CMK (cell line): Measurements from ENCODE around the gene MASP1.
"Not testable (repeated sequence)": the region's sequence is repeated elsewhere in the genome, so short reads cannot be mapped to it uniquely, and the experiment has no call there.

Experiments
- DNase-seq: peaks from one replicate; pipeline ENCODE4 v3.0.0-alpha.2; 2010; ENCODE audit warnings: low read depth

Gene MASP1

DNA sequence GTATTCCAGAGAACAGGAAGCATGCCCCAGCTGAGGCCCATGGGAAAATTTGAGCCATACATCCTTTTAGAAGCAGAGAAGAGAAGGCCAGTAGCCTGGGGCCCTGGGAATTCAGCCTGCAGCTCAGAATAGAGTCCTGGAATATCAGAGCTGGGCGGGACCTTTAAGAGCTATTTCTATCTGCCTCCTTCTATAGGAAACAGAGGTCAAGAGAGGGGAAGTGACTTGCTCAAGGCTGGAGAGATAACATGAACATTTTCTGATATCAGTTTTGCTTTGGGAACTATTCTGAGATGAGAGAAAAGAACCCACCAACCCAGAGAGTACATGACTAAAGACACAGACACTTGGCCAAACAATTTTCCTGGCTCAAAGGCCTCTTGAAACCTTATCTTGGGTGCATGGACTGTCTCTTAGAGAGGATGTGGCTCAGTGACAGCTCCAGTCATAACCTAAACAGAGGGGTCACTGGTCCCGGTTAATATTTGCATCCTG lies 26.0 kb downstream of the MASP1 start:
- peak; percentile 30 for DNase-seq

- no peak for DNase-seq
These were observed 26.6 kb downstream of the MASP1 start for GRCh38 chr3:187264911-187265310.

- DNase-seq = no peak
These were observed 27.5 kb downstream of the MASP1 start for GRCh38 chr3:187264021-187264420.

DNA sequence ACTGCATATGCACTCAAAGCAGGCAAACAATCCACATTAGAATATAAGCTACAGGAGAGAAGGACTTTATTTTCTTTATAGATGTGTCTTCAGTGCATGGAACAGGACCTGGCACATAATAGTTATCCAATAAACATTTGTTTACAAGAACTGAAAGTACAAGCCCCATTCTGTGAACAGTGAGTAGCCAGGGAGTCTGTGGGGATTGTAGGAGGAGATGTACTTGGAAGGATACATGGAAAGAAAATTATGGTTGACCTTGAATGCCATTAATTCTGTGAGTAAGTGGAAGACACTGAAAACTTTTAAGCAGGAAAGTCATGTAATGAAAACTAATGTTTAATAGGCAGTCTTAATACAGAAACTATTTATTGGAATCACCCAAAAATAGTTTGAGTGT lies 28.3 kb downstream of the MASP1 start:
- no peak for DNase-seq

DNA sequence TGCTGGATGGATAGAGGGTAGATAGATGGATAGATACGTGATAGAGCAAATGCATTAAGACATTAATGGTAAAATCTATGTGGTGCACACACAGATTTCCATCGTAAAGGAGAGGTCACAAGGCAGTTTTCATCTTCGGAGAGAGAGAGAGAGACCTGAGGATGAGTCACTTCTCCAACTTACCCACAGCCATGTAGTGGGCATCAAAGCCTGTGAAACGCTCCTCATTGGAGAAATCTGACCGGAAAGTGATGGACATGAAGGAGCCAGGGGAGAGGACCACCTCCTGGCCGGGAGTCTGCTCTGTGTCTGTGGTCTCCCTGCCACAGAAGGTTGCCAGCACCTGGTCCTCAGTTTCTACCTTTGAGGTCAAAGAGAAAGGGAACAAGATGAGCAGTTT lies 29.2 kb downstream of the MASP1 start:
- DNase-seq = no peak

DNA sequence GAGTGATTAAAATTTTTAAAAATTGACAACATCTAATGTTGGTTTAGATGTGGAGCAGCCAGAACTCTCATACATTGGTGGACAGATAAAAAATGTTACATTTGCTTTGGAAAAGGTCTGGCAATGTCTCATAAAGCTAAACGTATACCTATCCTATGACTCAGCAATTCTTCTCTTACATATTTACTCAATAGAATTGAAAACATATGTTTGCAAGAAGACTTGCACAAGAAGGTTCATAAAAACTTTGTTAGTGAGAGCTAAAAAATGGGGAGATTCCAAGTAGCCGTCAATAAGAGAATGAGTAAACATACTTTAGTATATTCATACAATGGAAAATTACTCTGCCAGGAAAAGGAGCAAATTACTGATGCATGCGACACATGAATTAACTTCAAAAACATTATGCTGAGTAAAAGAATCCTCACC lies 30.0 kb downstream of the MASP1 start:
- no peak for DNase-seq

GRCh38 chr3:187259171-187259570 lies 32.4 kb downstream of the MASP1 start:
- DNase-seq = no peak

GRCh38 chr3:187257992-187258692 lies 33.4 kb downstream of the MASP1 start:
- DNase-seq = no peak

DNA sequence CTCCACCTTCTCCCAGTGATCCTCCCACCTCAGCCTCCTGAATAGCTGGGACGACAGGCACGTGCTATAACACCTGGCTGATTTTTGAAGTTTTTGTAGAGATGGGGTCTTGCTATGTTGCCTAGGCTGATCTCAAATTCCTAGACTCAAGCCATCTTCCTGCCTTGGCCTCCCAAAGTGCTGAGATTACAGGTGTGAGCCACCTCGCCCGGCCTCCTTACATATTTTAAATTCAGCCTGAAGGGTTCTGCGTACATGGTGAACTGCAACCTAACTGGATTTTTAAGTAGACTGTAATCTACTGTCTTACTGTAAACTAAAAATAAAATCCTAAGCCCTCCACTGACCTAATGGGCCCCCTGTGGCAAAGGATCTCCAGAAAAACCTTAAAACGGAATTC lies 34.1 kb downstream of the MASP1 start:
- no peak for DNase-seq

DNA sequence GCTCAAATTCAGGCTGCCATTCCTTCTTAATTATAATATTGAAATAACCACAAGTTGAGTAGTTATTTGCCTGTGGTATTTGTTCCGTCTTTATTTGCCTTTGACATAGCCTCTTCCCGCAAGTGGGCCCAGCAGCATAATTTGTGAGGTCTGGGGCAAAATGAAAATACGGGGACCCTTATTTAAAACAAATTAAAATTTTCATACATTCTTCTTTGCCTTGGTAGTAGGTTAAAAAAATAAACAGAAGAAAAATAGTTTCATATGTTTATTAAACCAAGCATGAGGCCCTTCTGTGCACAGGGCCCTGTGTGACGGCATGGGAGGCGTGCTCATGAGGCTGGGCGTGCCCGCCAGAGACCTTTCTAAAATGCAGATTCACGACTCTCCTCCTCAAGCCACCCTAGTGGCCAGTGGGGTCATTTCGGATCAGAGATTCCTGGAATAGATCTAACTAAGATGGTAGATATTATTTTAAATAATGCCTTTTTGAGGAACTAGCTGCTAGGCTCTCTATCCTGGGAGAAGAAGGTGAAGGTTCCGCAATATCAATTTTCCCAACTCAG lies 35.4 kb downstream of the MASP1 start:
- DNase-seq = no peak

GRCh38 chr3:187255314-187255713 lies 36.2 kb downstream of the MASP1 start:
- no peak for DNase-seq

- DNase-seq = no peak
These were observed 39.2 kb downstream of the MASP1 start for GRCh38 chr3:187252311-187252710.

DNA sequence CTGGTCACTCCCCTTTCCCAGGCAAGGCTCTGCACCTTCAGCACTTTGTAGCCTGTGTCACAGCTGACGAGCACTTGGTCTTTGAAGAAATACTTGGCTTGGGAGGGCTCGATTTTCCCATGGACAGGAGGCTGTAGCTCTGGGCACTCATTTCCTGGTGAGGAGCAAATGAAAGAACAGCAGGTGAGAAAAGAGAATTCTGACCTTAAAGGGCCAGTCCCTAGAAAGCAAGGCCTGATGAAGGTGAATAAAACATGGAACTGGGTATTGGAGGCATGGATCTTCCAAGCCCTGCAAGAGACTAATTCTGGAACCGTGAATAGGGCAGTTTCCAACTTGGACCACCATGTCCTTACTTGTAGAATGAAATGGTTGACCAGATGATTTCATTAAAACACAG lies 39.9 kb downstream of the MASP1 start:
- DNase-seq = no peak

DNA sequence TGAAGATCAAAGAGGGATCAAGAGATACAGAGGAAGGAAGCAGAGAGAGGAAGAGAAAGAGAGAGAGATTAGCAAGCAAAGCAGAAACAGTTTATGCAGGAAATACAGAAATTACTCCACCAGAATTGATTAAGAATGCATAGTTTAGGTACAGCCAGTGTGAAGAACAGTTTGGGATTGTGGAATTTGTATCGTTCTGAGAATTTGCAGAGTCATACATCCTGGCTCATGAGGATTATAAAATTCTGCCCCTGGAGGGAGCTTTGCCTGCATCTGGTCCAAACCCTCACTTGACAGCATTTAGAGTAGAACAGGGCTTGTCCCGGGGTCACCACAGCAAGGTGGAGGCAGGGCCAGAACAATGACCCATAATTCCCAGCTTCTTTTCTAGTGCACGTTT lies 44.1 kb downstream of the MASP1 start:
- no peak for DNase-seq

DNA sequence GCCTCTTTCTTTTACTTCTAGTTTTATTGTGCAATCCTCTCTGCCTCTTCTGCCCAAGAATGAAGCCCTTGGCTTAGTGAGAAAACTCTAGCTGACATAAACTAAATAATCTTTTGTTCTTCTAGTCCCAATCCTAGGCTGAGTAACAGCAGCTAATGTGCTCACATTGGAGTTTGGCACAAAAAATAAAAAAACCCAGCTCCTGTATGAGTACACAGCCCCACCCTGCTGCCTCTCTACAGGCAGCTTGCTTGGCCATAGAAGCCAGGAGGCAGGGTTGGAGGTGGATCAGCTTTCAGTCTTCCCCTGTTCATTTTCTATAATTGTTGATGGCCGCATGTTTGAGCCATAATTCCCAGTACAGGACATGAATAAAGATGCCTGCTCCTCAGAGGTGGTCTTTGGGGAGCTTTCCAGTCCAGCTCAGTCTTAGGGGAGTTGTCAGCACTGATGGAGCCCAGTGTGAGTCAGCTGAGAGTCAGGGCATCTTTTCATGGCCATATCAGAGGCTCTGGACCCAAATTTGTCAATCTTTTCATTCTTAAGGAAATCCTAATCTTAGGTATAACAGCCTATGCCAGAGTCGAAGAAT lies 47.5 kb downstream of the MASP1 start:
- DNase-seq = no peak

DNA sequence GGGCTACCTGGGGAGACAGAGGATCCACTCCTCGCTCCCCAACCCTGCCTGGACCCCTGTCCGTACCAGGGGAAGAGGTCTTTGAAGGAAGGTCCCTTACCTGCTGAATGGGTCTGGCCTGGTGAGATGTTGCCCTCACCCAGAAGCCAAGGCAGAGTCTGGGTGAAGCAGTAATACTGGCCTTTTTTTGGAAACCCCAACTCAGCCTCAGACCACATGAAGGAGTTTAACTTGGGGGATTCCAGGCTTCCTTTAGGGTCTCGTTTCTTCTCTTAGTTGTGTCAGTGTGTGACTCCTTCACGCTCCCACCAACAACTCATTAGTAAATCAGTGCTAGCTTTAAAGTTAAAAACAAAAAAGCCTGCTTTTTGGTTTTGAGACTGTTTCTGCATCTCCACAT lies 48.6 kb downstream of the MASP1 start:
- DNase-seq = no peak

GRCh38 chr3:187242435-187242834 lies 49.1 kb downstream of the MASP1 start:
- no peak for DNase-seq

GRCh38 chr3:187238835-187239234 lies 52.7 kb downstream of the MASP1 start:
- DNase-seq = not testable (repeated sequence)

GRCh38 chr3:187238239-187238638 lies 53.3 kb downstream of the MASP1 start:
- no peak for DNase-seq

DNA sequence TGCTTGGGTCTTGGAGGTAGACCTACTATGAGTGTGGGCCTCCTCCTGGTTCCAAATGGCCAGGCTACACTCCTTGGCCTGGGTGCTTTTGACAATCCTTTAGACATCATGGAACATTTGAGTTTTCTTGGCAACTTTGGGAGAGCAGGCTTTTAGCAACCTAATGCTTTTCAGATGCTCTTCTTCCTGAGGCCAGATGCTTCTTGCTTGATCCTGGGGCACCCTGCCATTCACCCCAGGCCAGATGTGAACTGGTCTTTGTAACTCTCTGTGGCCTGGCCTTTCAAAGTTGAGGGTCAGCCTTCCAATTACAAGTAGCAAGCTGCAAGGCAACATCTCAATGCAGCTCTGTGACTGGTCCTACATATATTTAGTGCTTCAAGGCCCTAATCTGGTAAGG lies 53.8 kb downstream of the MASP1 start:
- DNase-seq = no peak

DNA sequence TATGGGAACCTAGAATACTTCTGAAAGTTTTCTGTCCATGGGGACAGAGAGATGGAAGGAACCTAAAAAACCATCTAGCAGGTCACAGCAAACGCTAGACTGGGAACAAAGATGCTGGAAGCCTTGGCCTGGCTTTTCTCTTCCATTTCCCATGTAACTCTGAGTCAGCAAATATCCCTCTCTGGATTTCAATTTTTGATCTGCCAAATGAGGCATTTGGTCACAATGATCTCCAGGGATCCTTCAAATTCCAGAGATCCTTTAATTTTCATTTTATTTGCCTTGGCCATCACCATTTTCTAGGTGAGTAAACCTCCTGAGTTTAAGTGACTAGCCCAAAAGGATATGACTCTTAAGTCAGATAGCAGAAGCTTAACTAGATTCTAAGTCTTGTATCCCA lies 54.6 kb downstream of the MASP1 start:
- no peak for DNase-seq

DNA sequence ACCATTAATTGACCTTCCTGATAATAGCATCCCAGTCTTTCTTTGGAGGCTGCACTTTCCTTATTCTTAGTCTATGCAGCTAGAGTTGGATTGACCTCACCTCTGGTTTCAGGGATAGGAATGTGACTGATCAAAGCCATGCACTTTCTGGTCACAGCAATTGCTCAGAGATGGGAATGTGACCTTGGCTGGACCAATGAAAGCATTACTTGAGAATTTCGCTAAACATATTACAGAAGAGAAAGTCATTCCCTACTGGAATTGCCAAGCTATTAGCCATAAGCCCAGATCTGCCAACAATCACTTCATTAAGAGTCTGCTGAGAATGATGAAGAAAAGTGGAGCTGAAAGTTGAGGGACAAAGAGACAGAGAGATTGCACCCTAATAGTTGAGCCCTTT lies 61.5 kb downstream of the MASP1 start:
- DNase-seq = no peak

- DNase-seq = no peak
These were observed 62.8 kb downstream of the MASP1 start for GRCh38 chr3:187228740-187229139.
